CD4-positive, alpha-beta T cell treated with Interleukin-17A for 4 hours (primary cell): ENCODE measurements around the gene D2HGDH.
"Not testable (repeated sequence)": the region's sequence is repeated elsewhere in the genome, so short reads cannot be mapped to it uniquely, and the experiment has no call there.

ENCODE experiments used
- DNase-seq: peaks from one replicate; pipeline ENCODE4 v3.0.0-alpha.2; 2020; ENCODE audit warnings: mixed read lengths

D2HGDH gene

DNA sequence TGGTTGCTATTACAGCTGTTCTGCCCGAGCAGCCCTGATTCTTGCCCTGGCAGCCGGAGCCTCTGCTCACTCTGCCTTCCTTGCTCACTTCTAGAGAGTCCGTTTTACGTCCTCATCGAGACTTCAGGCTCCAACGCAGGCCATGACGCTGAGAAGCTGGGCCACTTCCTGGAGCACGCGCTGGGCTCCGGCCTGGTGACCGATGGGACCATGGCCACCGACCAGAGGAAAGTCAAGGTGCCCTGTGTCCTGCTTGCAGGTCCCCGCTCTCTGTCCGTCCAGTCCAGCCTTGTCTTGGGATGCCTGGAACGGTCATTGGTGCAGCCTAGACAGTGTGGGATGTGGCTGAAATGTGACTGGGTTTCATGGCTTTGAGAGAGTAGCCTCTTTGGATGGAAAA, 16.7 kb downstream of the D2HGDH start:
- no peak for DNase-seq

- DNase-seq = no peak
Observed at GRCh38 chr2:241751776-241752175, 17.3 kb downstream of the D2HGDH start.

DNA sequence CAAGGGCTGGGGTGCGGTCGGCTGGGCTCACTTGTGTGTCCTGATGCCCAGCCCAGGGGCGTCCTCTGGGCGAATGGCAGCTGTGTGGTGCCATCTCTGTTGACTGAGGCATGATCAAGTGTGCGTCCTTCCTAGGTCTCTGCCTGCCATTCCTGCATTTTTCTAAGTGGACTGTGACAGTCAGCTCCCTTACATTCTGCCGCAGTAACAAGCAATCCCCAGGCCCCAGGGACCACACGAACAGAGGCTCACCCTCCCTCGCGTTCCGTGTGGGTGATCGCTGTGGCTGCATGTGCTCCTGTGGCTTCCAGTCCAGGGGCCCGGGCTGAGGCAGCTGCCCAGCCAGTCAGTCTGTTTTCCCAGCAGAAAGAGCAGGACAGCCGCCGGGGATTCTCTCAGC, 17.8 kb downstream of the D2HGDH start:
- DNase-seq = no peak

- no peak for DNase-seq
Observed at GRCh38 chr2:241752689-241753276, 18.4 kb downstream of the D2HGDH start.

GRCh38 chr2:241753493-241753892, 19.1 kb downstream of the D2HGDH start:
- no peak for DNase-seq

GRCh38 chr2:241754042-241754441, 19.6 kb downstream of the D2HGDH start:
- DNase-seq = no peak

- DNase-seq = no peak
Observed at GRCh38 chr2:241755166-241755565, 20.7 kb downstream of the D2HGDH start.

DNA sequence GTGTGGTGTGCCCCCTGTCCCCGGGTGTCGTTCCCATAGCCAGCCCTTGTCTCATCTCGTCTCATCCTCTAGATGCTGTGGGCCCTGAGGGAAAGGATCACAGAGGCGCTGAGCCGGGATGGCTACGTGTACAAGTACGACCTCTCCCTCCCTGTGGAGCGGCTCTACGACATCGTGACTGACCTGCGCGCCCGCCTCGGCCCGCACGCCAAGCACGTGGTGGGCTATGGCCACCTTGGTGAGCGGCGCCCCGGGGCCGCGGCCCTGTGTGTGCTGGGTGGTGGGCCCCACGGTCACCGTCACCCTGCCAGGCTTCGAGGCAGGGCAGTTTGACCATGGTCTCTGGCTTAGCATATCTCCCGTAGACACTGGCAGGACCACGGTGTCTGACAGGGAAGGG, 21.3 kb downstream of the D2HGDH start:
- no peak for DNase-seq

DNA sequence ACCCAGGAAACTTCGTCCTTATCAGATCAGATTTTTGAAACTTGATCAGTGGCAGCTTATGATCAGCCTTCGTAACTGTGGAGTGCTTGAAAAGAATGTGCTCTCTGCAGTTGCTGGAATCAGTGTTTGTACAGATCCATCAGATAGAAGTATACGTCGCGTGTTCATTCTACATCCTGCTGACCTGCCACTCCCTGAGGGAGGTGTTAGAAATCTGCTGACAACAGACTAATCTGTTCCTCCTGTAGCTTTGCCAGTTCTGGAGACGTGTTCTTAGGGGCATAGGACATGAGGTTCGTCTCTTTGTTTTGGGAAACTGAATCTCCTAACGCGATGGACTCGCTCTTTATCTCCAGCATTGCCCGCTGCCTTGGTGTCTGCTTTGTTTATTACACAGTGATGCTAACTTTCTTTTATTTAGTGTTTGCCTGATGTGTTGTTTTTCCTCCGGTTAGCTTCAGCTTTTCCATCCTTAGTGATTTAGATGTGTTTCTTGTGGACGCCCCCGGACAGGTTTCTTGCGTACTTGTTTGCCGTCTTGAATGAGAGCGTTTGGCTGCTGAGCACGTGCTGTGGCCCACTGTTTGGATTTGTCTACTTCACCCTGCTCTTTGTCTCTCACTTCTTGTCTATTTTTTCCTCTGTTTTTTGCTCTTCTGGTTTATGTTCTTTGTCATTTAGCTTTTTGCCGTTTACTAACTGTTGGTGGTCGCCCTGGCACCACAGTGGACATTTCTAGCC, 24.8 kb downstream of the D2HGDH start:
- DNase-seq = no peak

GRCh38 chr2:241759893-241760292, 25.5 kb downstream of the D2HGDH start:
- not testable (repeated sequence) for DNase-seq

- DNase-seq = no peak
Observed at GRCh38 chr2:241760301-241760771, 25.9 kb downstream of the D2HGDH start.

DNA sequence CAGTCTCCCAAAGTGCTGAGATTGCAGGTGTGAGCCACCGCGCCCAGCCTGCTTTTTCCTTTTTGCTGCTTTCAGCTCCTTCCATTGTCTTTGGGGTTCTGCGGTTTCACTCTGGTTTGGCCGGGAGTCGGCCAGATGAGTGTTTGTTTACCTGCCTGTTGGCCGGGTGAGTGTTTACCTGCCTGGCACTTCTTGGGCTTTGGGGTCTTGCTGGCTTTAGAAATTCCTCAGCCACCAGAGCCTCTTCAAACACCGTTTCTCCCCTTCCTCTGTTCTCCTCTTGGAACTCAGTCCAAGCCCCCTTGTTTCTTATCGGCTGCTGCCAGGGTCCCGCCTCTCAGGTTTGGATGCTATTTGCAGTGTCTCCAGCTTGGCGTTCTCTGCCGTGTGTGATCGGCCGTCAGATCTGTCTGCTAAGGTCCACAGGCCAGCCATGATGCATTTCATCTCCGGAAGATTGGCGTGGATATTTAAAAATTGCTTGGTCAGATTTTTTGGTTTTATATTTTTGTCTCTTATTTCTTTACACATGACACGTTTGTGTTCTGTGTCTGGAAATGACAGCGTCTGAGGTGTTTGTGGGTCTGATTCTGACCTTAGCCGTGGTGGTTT, 28.0 kb downstream of the D2HGDH start:
- no peak for DNase-seq

DNA sequence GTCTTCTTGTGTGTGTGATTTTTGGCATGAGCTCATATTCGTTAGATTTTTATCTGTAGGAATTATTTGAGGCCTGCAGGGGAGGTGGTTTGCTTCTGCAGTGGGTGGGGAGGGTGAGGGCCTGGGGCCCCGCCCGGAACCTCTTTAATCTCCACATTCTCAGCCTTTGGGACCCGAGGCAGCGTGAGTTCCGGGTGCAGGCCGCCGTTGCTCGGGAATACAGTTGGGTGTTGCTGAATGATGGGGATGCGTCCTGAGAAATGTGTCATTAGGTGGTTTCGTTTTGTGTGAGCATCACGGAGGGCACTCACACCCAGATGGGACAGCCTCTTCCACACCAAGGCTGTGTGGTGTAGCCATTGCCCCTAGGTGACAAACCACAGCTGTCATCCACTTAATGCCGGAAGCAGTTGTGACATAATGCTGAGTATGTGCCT, 28.5 kb downstream of the D2HGDH start:
- DNase-seq = peak; percentile 63

- DNase-seq = no peak
Observed at GRCh38 chr2:241763551-241764274, 29.3 kb downstream of the D2HGDH start.

DNA sequence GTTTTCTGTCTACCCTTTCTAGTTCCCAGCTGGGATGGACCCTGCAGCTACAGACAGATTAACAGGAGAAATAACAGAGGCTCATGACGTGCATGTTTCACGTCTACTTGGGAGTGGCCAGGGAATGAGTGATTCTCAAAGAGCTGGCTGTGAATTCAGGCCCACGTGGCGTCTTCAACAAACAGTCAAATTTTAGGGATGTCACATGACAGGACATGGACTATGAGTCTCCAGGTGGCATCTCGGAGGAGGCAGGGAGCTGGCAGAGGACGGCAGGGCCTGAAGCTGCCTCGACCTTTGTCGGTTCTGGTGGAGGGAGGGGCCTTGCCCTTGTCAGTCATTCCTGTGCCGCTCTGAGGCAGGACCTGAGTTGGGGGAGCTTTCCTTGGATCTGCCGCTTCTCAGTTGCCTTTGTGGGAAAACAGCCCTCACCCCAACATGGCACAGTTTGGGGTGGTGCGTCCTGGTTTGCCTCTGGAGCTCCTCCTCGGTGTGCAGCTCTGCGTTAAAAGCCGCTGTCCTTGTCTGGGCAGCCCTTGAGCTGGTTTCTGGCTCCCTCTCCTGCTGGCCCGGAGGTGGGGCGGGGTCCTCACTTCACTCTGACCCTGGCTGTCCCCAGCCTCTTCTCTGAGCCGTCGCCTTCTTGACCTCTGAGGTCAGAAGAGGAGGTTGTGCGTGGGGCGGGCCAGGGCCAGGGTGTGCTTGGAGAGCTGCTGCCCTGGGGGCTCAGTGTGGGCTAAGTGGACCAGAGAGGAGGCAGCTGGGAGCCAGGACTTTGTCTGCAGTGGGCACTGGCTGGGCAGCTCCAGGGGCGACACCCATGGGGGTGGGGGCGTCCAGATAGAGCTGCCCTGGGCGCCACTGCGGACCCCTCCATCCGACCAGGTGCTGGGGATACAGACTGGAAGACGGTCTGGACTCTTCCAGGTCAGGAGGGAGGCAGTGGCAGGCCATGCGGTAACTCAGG, 30.1 kb downstream of the D2HGDH start:
- no peak for DNase-seq

DNA sequence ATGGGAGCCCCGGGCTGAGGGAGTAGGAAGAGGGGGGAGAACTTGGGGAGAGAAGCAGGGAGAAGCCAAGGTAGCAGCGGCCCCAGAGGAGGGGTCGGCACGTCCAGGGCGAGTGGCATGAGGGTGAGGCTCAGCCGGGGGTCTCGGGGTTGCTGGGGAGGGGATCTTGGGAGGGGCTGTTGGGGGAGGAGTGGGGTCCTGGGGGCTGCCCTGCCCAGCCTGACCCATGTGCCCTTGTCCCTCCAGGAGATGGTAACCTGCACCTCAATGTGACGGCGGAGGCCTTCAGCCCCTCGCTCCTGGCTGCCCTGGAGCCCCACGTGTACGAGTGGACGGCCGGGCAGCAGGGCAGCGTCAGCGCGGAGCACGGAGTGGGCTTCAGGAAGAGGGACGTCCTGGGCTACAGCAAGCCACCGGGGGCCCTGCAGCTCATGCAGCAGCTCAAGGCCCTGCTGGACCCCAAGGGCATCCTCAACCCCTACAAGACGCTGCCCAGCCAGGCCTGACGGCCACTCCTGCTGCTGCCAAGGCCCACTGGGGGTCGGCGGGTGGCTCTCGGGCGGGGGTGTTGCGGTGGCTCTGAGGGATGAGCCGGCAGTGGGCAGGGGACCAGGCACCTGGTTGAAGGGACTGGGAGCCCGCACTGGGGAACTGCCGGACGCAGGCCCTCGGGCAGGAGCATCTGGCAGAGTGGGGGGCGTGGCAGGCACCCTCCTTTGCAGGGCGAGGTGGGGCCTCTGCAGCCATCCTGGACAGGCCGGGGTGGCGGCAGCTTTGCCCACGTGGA, 33.2 kb downstream of the D2HGDH start:
- DNase-seq = no peak

GRCh38 chr2:241768251-241768711, 33.9 kb downstream of the D2HGDH start:
- no peak for DNase-seq

DNA sequence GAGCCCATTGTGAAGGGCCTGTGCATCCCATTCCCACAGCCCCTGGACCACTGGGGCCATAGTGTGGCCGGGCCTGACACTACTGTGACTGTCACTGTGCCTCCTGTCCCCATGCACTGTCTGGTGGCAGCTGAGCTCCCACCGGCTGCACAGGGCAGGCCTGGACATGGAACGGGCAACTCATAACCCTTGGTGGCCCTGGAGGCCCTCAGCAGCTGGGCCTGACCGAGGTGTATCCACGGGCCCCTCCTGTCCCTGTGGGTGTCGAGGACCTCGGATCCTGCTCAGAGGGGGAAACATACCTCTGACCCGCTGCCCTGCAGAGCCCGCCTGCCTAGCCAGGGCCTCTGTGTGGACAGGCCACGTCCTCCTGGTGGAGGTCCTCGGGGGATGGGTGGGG, 34.4 kb downstream of the D2HGDH start:
- DNase-seq = no peak

DNA sequence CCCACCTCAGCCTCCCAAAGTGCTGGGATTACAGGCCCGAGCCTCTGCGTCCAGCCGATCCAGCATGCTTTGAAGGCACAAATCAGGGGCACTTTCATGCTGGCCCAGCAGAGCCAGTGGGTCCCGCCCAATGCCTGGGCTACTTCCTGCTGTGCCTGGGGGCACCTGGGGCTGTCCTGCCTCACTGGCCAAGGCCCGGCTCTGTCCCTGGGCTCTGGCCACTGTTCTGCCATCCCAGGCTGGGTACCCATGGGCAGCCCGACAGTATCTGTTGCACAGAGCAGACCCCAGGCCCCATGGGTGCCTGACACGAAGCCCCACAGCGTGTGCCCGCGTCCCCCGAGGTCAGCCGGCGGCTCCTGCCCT, 35.4 kb downstream of the D2HGDH start:
- no peak for DNase-seq

DNA sequence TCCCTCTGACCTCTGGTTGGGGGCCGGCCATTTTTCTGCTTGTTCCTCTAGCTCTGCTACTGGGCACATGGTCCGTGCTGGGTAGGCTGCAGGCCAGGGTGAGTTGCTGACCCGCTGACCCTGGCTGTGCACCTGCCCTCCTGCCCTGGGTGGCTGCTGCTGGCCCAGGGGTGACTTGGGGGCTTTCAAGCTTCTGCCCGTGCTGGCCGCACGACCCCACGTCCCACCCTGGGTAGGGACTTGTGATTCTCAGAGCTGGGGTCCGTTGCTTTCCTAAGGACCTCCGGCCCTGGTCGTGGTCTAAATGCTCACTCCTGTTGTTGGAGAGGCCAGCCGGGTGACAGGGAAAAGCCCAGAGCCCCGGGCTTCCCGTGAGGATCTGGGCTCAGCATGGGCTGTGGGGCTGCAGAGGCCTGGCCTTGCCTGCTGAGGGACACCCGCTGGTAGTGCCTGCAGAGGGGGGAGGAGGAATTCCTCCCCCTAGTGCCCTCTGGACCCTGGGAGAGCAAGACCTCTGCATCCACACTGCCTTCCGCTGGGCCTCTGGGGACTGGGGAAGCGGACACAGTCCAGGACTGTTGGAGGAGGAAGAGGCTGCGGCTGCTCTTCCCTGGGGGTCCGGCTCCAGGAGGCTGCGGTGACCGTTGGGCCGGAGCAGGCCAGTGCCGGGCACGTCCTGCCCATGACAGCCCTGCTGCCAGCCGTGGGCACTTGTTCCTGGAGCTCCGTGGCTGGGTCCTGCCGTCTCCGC, 35.9 kb downstream of the D2HGDH start:
- DNase-seq = no peak

DNA sequence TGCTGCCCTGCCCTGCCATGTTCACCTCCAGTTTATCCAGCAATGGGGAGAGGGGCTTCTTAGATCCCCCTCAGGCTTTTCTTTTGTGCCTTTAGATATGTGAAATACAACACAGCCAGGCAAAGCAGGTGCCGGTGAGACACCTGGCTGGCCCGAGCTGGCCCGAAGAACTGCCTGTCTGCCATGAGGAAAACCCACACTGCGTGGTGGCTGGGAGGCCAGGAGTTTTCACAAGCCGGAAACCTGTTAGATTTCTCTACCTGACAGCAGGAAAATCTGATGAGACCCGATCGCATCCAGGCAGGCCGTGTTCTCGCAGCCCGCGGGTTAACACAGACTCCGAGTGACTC, 36.5 kb downstream of the D2HGDH start:
- DNase-seq = no peak
